NCI-H2081 (cell line): Measurements from ENCODE around the gene BNIP2.

Experiments
- DNase-seq, 2 experiments: peaks; one replicate each; lab custom pipeline; 2025; lab: John Stamatoyannopoulos, UW

BNIP2 gene

DNA sequence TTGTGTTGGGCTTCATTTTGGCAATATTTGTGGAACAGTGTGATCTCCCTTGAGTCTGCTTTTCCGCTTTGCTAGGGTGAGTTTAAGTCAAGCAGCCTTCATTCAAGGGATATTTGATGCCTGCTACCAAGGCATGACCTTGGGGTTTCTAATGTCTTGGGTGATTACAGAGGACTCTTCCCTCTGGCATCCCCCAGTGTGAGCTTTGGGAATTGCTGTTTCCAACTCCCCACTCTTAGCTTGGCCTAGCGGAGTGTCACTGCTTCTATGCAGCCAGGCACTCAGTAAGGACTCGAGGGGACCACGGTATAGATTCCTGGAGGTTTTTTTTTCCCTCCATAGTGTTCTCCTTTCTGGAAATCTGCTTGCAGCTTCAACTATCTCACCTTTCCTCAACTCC lies 56.4 kb downstream of the BNIP2 start:
- no peak for DNase-seq

DNA sequence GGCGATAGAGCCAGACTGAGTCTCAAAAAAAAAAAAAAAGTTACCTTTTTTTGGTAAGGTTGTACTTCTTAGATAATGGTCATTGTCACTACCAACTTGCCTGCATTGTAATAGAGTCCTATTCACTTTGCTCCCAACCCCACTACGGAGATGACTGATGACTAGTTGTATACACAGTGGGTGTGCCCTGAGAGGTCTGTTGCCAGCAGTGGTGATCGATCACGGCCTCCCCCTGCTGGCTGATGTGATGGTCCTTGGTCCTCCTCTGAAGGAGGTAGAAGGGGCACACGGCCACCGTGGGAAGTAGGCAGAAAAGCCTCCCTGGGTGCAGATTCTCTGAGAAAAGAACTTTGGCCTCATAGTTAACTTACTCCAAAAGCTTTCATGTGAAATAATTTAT lies 66.8 kb downstream of the BNIP2 start:
- no peak for DNase-seq

DNA sequence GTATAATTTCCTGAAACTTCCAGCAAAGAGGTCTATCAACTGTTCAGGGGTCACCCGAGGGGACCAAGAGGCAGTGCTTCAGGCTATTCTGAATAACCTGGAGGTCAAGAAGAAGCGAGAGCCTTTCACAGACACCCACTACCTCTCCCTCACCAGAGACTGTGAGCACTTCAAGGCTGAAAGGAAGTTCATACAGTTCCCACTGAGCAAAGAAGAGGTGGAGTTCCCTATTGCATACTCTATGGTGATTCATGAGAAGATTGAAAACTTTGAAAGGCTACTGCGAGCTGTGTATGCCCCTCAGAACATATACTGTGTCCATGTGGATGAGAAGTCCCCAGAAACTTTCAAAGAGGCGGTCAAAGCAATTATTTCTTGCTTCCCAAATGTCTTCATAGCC lies 70.7 kb downstream of the BNIP2 start:
- no peak for DNase-seq

DNA sequence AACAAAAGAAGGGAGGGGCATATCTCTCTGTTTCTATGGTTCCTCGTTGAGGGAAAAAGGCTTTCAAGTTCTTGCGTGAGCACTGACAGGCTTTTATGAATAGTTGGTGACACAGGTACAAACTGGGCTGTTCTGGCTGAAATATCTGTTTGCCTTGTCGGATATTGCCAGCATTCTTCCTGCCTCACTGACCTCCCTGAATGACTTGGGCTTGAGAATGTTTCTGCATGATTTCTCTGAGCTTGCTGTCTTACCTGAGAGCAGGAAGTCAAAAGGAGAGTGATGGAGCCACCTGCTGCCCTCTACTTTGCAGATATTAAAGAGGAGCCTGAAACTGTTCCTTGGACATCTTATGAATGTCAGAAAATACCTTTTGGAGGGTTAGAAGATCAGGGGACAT lies 72.7 kb downstream of the BNIP2 start:
- DNase-seq: peak in 1 of 2 experiments; percentile 41

DNA sequence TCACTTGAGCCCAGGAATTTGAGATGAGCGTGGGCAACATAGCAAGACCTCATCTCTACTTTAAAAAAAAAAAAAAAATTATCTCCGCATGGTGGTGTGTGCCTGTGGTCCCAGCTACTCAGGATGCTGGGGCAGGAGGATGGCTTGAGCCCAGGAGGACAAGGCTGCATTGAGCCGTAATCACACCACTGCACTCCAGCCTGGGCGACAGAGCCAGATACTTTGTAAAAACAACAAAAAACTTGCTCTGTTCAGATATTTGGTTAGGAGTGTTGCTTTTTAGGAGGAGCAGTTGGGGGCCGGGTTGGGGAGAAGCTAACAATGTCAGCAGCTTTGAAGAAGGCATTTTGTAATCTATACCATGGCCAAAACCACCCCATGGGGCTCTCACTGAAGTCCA lies 73.5 kb downstream of the BNIP2 start:
- no peak for DNase-seq

DNA sequence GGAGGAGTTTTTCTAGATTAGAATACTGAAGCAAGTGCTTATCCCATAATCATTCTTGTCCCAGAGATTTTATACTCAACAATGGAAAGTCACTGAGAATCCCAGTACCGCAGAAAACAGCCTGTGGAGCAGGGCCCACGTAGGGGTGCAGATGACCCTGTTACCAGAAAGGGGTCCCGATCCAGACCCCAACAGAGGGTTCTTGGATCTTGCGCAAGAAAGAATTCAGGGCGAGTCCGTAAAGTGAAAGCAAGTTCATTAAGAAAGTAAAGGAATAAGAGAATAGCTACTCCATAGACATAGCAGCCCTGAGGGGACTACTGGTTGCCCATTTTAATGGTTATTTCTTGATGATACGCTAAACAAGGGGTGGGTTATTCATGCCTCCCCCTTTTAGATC lies 75.0 kb downstream of the BNIP2 start:
- no peak for DNase-seq

DNA sequence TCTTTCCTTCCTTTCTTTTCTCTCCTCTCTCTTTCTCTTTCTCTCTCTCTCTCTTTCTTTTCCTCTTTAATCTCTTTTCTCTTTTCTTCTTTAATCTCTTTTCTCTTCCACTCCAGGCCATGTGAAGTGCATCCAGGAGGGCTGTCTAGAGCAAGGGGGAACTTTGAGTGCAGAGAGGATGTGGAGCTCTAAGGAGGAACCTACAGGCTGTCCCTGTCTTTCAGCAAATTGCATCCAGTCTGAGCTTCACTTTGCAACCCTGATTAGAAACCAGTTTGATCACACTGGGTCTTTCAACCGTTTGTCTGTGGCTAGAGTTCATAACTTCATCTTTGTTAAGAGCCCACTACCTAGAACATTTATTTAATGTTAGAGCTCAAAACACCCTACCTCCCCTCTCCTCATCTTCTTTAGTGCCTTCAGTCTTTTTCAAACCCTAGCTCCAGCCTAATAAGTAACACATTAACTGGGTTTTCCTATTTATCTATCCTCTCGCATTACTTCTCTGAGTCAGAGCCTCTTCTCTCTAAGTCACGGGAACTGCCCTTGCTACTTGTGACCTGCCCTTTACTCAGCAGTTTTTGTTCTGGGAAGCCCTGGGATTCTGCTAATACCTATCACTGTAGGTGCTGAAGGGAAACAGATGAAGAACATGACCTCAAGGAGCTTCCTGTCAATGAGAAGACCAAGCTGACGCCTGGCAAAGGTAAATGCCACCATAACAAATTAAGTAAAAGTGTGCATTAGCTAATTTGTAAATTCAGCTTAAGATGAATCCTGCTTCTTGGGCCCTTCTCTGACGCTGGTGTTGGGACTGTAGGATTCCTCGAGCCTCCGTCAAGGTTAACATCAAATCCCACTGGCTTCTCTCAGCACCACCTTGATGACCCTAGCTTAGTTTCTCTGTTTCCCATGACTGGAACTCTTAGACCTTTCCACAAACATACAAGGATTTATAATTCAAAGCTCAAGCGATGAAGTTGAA lies 77.6 kb downstream of the BNIP2 start, which contains the start of gene GCNT3:
Gene GCNT3, plus strand, starts transcription at position 508 of the 985 bp plus-strand sequence. CDS start 6,456 bp downstream, outside the sequence.
- DNase-seq: no peak

DNA sequence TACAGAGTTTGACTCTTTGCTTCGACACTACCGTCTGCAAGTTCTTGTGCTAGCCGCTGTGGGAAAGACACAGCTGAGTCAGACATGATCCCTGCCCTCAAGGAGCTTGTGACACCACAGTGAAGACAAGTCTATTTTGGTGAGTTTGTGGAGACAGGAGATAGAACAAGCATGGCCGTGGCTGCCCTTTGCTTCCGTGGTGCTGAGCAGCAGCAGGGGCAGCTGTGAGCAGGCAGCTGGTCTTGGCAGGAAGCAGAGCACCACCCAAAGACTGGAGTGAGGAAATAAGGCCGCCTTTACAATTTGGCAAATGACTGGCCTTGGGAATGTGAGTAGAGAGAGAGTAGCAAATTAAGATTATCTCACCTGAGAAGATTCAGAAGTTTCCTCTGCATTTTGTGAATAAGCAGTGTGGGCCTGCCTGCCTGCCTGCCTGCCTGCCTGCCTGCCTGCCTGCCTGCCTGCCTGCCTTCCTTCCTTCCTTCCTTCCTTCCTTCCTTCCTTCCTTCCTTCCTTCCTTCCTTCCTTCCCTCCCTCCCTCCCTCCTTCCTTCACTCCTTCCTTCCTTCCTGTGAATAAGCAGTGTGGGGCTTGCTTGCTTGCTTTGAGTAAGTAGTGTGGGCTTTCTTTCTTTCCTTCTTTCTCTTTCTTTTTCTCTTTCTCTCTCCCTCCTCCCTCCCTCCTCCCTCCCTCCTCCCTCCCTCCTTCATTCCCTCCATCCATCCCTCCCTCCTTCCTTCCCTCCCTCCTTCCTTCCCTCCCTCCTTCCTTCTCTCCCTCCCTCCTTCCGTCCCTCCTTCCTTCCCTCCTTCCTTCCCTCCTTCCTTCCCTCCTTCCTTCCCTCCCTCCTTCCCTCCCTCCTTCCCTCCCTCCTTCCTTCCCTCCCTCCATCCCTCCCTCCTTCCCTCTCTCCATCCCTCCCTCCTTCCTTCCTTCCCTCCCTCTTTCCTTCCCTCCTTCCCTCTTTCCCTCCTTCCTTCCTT lies 79.1 kb downstream of the BNIP2 start:
- DNase-seq: no peak
